A549 (cell line): ENCODE results near the gene ITGA5. TPM values are rescaled to one million over a fixed set of nuclear protein-coding genes. Genes with fewer than 3 reads are reported as not detected.

Experiments used
- ATAC-seq, 2 experiments: fragments of 200-7000 bp in 1 of 2; fragments of >200 bp in 1 of 2; cut with Nextera tagmentation in 1 of 2; cut with Tn5 transposase in 1 of 2; 3 replicates each; pipeline versions ENCODE4 v1.8.0 to v1.9.1; 2018 to 2020; ENCODE audit warnings: mild to moderate bottlenecking in 1 of 2, moderate library complexity in 1 of 2
- CTCF ChIA-PET: fragments of 300-600 bp; sonication (Branson Sonifier 250); formaldehyde crosslinking; extraction: SDS; loops from one replicate; lab custom pipeline; 2021; ENCODE audit warnings: antibody characterized with exemption, inconsistent platforms; lab: Yijun Ruan, JAX
- POLR2A ChIA-PET: fragments of 350-600 bp; formaldehyde crosslinking; extraction: SDS; loops from one replicate; lab custom pipeline; 2021; ENCODE audit warnings: antibody characterized with exemption, inconsistent platforms; lab: Yijun Ruan, JAX
- DNase-seq, 2 experiments: peaks; one replicate each; pipeline versions ENCODE4 v3.0.0 to v3.0.0-alpha.2; 2011 to 2016; ENCODE audit warnings: low read depth in 1 of 2, low spot score in 1 of 2
- FAIRE-seq: peaks from 2 replicates; lab custom pipeline; 2011; peaks lifted over from hg19 to GRCh38; lab: Jason Lieb, UNC
- H3K27ac ChIP-seq, 2 experiments: fragments of >200 bp; sonication (Bioruptor Twin); formaldehyde crosslinking; 3 replicates each; pipeline ENCODE4 v1.5.1; 2016 to 2017
- H3K4me1 ChIP-seq: fragments of >200 bp; sonication (Bioruptor Twin); formaldehyde crosslinking; 3 replicates; pipeline ENCODE4 v1.6.1; 2016
- H3K4me2 ChIP-seq: fragments of >200 bp; sonication (Bioruptor Twin); formaldehyde crosslinking; 3 replicates; pipeline ENCODE4 v1.6.1; 2016
- H3K4me3 ChIP-seq: fragments of >200 bp; sonication (Bioruptor Twin); formaldehyde crosslinking; 3 replicates; pipeline ENCODE4 v1.5.1; 2016
- H3K9me3 ChIP-seq: fragments of >200 bp; sonication (Bioruptor Twin); formaldehyde crosslinking; 3 replicates; pipeline ENCODE4 v1.6.1; 2016
- CEBPB ChIP-seq, 2 experiments: fragments of >200 bp in 1 of 2; sonication (Bioruptor Twin) in 1 of 2; formaldehyde crosslinking in 1 of 2; IDR thresholded peaks; 2 replicates each; pipeline ENCODE4 v1.6.1; 2012 to 2016
- CHD2 ChIP-seq: fragments of 150-350 bp; IDR thresholded peaks from 2 replicates; pipeline ENCODE4 v1.6.1; 2014; ENCODE audit warnings: low read length; ENCODE audit not compliant: partially characterized antibody
- CHD4 ChIP-seq: fragments of 200-600 bp; sonication (generic); IDR thresholded peaks from 2 replicates; pipeline ENCODE4 v1.6.1; 2016; ENCODE audit warnings: antibody characterized with exemption, mild to moderate bottlenecking, borderline replicate concordance
- EP300 ChIP-seq, 2 experiments: fragments of >200 bp; sonication (Bioruptor Twin); formaldehyde crosslinking; IDR thresholded peaks; 2 replicates in 1 of 2; 3 replicates in 1 of 2; pipeline ENCODE4 v1.6.1; 2016 to 2017
- FOSB ChIP-seq: fragments of 250-450 bp; sonication (Bioruptor Pico); IDR thresholded peaks from 2 replicates; pipeline ENCODE4 v1.5.0; 2020; ENCODE audit warnings: mild to moderate bottlenecking, moderate library complexity
- HDAC2 ChIP-seq: fragments of 200-600 bp; sonication (generic); IDR thresholded peaks from 2 replicates; pipeline ENCODE4 v1.6.1; 2016
- HEYL ChIP-seq: fragments of 250-450 bp; sonication (Bioruptor Pico); IDR thresholded peaks from 2 replicates; pipeline ENCODE4 v1.8.0; 2021; ENCODE audit warnings: mild to moderate bottlenecking, moderate library complexity
- HOXA7 ChIP-seq: fragments of 250-450 bp; sonication (Bioruptor Pico); IDR thresholded peaks from 2 replicates; pipeline ENCODE4 v1.5.0; 2020; ENCODE audit warnings: mild to moderate bottlenecking, moderate library complexity
- JUNB ChIP-seq: fragments of >200 bp; sonication (Bioruptor Twin); formaldehyde crosslinking; IDR thresholded peaks from 2 replicates; pipeline ENCODE4 v1.6.1; 2016
- KDM5A ChIP-seq: fragments of 200-600 bp; sonication (generic); IDR thresholded peaks from 2 replicates; pipeline ENCODE4 v1.6.1; 2016; ENCODE audit warnings: antibody characterized with exemption, mild to moderate bottlenecking
- NFE2L2 ChIP-seq: fragments of 150-350 bp; conservative IDR thresholded peaks from 2 replicates; pipeline ENCODE4 v1.6.1; 2014; ENCODE audit warnings: low read length
- NPAS2 ChIP-seq: fragments of 250-450 bp; sonication (Bioruptor Pico); IDR thresholded peaks from 2 replicates; pipeline ENCODE4 v1.8.0; 2022; ENCODE audit warnings: mild to moderate bottlenecking, moderate library complexity, borderline replicate concordance
- POLR2A ChIP-seq: IDR thresholded peaks from 2 replicates; pipeline ENCODE4 v1.6.1; 2012; ENCODE audit warnings: mild to moderate bottlenecking, low read length
- RCOR1 ChIP-seq: fragments of 150-350 bp; IDR thresholded peaks from 2 replicates; pipeline ENCODE4 v1.6.1; 2014; ENCODE audit warnings: antibody characterized with exemption, low read length, low read depth
- SREBF2 ChIP-seq: fragments of 450-650 bp; IDR thresholded peaks from 2 replicates; pipeline ENCODE4 v1.6.1; 2014; ENCODE audit warnings: mild to moderate bottlenecking, moderate library complexity
- TFCP2L1 ChIP-seq: fragments of 250-450 bp; sonication (Bioruptor Pico); IDR thresholded peaks from 2 replicates; pipeline ENCODE4 v1.5.0; 2021; ENCODE audit warnings: mild to moderate bottlenecking
- ZSCAN20 ChIP-seq: fragments of 250-450 bp; sonication (Bioruptor Pico); IDR thresholded peaks from 2 replicates; pipeline ENCODE4 v1.8.0; 2022; ENCODE audit warnings: mild to moderate bottlenecking, moderate library complexity
- WGBS: methylation state at CpG from one replicate; pipeline ENCODE4 v1.1.6; 2017; ENCODE audit errors: missing lambda C conversion rate; 5-methylcytosine and 5-hydroxymethylcytosine counted together
- polyA plus RNA-seq, 4 experiments: library from polyadenylated mRNA; depleted of rRNA in 3 of 4; stranded (reverse); fragments of >200 nt; fragmentation: RNase III in 1 of 4; extraction: RNeasy Plus Mini Kit Qiagen cat#74134 plus additional on column Dnase treatment in 1 of 4; gene quantifications; 2 replicates in 3 of 4; 3 replicates in 1 of 4; pipeline ENCODE4 v1.2.3, GENCODE V29; 2011 to 2017
- TF ChIP-seq, protein P1 (sequence below): IDR thresholded peaks from 2 replicates; pipeline ENCODE4 v1.6.1; 2012
- TF ChIP-seq, protein P2 (sequence below): fragments of >200 bp; sonication (Bioruptor Twin); formaldehyde crosslinking; IDR thresholded peaks from 2 replicates; pipeline ENCODE4 v1.6.1; 2016
- TF ChIP-seq, protein P3 (sequence below): fragments of >200 bp; sonication (Bioruptor Twin); formaldehyde crosslinking; IDR thresholded peaks from 3 replicates; pipeline ENCODE4 v1.5.1; 2016

ITGA5 gene
- polyA plus RNA-seq, 2 of the 4 experiments (the other 2 are of a cell fraction): 27.2 to 31.7 TPM

DNA sequence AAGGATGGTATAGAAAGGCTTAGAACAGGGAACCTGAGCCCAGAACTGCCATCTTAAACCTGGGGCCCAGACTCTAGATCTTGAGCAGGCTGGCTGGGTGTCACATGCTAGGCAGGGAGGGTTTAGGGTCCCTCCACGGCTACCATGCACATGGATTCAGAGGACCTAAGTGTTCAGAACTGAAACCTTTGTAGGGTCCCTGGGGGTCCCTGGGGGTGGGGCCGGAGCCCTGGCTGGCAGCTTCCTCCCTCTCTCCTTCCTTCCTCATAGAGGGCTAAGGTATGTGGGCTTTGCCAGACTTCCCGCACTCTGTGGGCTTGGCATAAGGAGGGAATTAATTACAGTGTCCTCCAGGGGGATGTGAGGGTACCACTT lies 29.9 kb downstream of the ITGA5 start (continued):
- TF ChIP-seq CHD2 (no peak), HOXA7 (CRISPR knock-in tag) (no peak), RCOR1 (no peak)

DNA sequence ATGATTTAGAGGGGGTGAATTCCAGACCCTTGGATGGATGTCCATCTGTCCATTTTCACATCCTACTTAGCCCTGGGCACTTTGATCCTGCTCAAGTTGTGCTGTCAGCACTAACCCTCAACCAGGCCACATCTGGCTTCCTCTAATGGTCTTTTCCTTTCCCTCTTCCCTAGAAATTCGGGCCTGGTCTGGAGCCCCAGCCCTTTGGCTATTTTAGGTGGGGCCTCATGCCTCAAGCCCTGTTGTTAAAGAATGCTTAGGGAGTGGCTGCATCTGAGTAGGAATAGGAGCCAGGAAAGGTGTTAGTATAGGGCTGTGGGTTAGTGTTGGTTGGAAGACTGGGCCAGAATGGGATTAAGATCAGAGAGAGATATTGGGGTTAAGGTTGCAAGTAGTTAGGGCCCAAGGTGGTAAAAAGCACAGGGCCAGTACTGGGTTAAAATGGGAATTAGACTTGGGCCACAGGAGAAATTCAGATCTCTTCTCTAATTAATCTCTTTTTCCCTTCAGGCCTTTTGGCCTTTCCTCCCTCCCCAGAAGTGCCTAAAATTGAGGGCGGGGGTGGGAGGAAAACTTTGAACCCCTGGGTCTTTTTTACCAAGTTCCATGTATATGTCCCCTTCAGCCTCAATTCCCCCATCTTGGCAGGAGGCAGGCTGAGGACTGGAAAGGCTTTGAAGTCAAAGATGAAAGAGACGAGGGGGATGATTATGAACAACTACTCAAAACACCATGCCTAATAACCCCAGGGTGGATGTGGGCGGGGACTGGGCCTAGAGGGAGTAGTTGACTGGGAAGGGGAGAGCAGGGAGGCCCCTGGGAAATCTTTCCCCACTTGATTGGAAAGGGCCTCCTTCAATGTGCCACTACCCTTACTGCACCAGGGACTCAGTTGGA lies 30.6 kb downstream of the ITGA5 start:
- TF ChIP-seq CHD4 (no peak), NPAS2 (no peak), POLR2A (no peak), NFE2L2 (no peak), ZSCAN20 (CRISPR knock-in tag) (no peak), SREBF2 (no peak), EP300 (IDR thresholded peaks at IDR 0.05) (no peak), FOSB (CRISPR knock-in tag) (no peak), JUNB (no peak), KDM5A (no peak), RCOR1 (no peak), CEBPB (IDR thresholded peaks at IDR 0.05) (no peak), HEYL (no peak)
- TF ChIP-seq, protein P1, sequence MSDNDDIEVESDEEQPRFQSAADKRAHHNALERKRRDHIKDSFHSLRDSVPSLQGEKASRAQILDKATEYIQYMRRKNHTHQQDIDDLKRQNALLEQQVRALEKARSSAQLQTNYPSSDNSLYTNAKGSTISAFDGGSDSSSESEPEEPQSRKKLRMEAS: no peak
- TF ChIP-seq, protein P2, sequence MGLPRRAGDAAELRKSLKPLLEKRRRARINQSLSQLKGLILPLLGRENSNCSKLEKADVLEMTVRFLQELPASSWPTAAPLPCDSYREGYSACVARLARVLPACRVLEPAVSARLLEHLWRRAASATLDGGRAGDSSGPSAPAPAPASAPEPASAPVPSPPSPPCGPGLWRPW: no peak
- TF ChIP-seq, protein P3, sequence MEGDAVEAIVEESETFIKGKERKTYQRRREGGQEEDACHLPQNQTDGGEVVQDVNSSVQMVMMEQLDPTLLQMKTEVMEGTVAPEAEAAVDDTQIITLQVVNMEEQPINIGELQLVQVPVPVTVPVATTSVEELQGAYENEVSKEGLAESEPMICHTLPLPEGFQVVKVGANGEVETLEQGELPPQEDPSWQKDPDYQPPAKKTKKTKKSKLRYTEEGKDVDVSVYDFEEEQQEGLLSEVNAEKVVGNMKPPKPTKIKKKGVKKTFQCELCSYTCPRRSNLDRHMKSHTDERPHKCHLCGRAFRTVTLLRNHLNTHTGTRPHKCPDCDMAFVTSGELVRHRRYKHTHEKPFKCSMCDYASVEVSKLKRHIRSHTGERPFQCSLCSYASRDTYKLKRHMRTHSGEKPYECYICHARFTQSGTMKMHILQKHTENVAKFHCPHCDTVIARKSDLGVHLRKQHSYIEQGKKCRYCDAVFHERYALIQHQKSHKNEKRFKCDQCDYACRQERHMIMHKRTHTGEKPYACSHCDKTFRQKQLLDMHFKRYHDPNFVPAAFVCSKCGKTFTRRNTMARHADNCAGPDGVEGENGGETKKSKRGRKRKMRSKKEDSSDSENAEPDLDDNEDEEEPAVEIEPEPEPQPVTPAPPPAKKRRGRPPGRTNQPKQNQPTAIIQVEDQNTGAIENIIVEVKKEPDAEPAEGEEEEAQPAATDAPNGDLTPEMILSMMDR: no peak
- peaks cover 22% of the 10 kb centered on the region; the same call in 2 of the 3 replicates for H3K4me1 ChIP-seq
- H3K4me2 ChIP-seq: no peak overlapping the region

DNA sequence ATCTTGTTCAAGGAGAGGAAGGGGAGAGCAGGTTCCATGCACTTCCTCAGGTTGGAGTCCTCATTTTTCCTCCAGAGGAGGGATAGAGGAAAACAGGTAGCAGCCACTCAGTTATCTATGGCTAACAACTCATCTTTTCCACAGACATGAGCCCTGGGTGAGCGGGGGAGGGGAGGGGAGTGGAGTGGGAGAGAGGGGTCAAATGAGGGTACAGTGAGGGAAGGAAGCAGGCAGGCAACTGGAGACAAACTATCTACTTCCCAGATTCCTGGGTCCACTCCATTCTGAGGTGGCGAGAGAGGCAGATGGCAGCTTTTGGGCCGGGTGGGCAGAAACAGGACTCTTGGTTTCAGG lies 32.0 kb downstream of the ITGA5 start:
- Histone ChIP-seq H3K4me3 (no peak overlapping the region), H3K27ac (no peak overlapping the region), H3K4me2 (no peak overlapping the region), H3K9me3 (no peaks in the 10 kb centered on the region), H3K4me1 (peaks cover 35% of the 10 kb centered on the region; the same call in 2 of the 3 replicates)
- ATAC-seq (no peak), DNase-seq (no peak), FAIRE-seq (no peak)
- CTCF ChIA-PET: interaction anchor here (1.0 to 11.5 kb wide), 8 partner anchors 8 to 167 kb away, joined by 3 to 224 read pairs (median 9); no protein-coding TSS in a partner anchor
- POLR2A ChIA-PET: no interaction called here
- WGBS: 84% methylated on average over 3 of the region's 3 CpGs
- TF ChIP-seq NPAS2: no peak
- TF ChIP-seq HDAC2: no peak
- TF ChIP-seq TFCP2L1 (CRISPR knock-in tag): no peak
- TF ChIP-seq, all 56 proteins: peak for 0

More for the DNA sequence above, 30.6 kb downstream of the ITGA5 start:
- Histone ChIP-seq H3K9me3 (no peaks in the 10 kb centered on the region), H3K4me3 (no peak overlapping the region), H3K27ac (no peak overlapping the region)
- CTCF ChIA-PET: interaction anchor here (0.6 to 11.5 kb wide), 9 partner anchors 9 to 1469 kb away, joined by 3 to 224 read pairs (median 4); no protein-coding TSS in a partner anchor
- no peak for FAIRE-seq
- no peak for ATAC-seq
- 70% methylated on average over 4 of the region's 4 CpGs for WGBS
- POLR2A ChIA-PET: no interaction called here
- DNase-seq: no peak
